Measurements from ENCODE around the gene SLC16A12. TPM values are rescaled to one million over a fixed set of nuclear protein-coding genes. Genes with fewer than 3 reads are reported as not detected.

The SLC16A12 gene
- total and polyA plus RNA-seq, 2 donors (not counting 1 experiment from before 2014, with no cell fraction given): under 0.01 to 0.26 TPM

GRCh38 chr10:89416465-89416864 is 118.9 kb downstream of the SLC16A12 start:
- Histone ChIP-seq H3K4me2 (ENCODE audit: extremely low read depth, insufficient read depth, low read length) (peak overlapping the region; percentile 40), H3K4me1 (ENCODE audit: control insufficient read depth, extremely low read depth, insufficient read depth, low read length) (peaks cover 5% of the 10 kb centered on the region), H4K20me1 (ENCODE audit: control insufficient read depth, extremely low read depth, insufficient read depth, low read length) (no peaks in the 10 kb centered on the region), H3K9me3 (ENCODE audit: control insufficient read depth, insufficient read depth, low read depth, low read length) (no peaks in the 10 kb centered on the region), H3K4me3 (replicated peaks in 1 of 4; ENCODE audit: control extremely low read depth in 1 of 4, insufficient read depth in 1 of 4, low read depth in 3 of 4, low read length in 4 of 4) (peak overlapping the region in 1 of 4 experiments; percentile 16), H3K9ac (ENCODE audit: insufficient read depth, low read length) (no peak overlapping the region), H3K79me2 (ENCODE audit: control insufficient read depth, insufficient read depth, low read length) (peaks cover 24% of the 10 kb centered on the region), H3K27me3 (ENCODE audit: control insufficient read depth, insufficient read depth, low read length) (no peaks in the 10 kb centered on the region), H3K27ac (ENCODE audit: insufficient read depth, low read length) (no peak overlapping the region), H2AFZ (ENCODE audit: low read length) (no peak overlapping the region), H3K36me3 (ENCODE audit: control insufficient read depth, insufficient read depth, low read length) (no peaks in the 10 kb centered on the region)
- no peak for DNase-seq (ENCODE audit: low read depth in 2 of 2)
- TF ChIP-seq CTCF (conservative IDR thresholded peaks at IDR 0.05 in 1 of 2, IDR thresholded peaks at IDR 0.05 in 1 of 2; ENCODE audit: low read depth in 1 of 2, low read length in 2 of 2) (no peak), EZH2 (IDR thresholded peaks at IDR 0.05; ENCODE audit: low read length, missing control alignments) (no peak)

GRCh38 chr10:89414879-89415821 is 120.2 kb downstream of the SLC16A12 start:
- peak overlapping the region; percentile 88 for H3K9ac ChIP-seq (ENCODE audit: insufficient read depth, low read length)
- TF ChIP-seq CTCF (conservative IDR thresholded peaks at IDR 0.05 in 1 of 2, IDR thresholded peaks at IDR 0.05 in 1 of 2; ENCODE audit: low read depth in 1 of 2, low read length in 2 of 2) (no peak), EZH2 (IDR thresholded peaks at IDR 0.05; ENCODE audit: low read length, missing control alignments) (no peak)
- H3K27ac ChIP-seq (ENCODE audit: insufficient read depth, low read length): peak overlapping the region; percentile 94
- H3K4me3 ChIP-seq (replicated peaks in 1 of 4; ENCODE audit: control extremely low read depth in 1 of 4, insufficient read depth in 1 of 4, low read depth in 3 of 4, low read length in 4 of 4): peak overlapping the region; percentile 75 to 86 (median 83)
- no peaks in the 10 kb centered on the region for H4K20me1 ChIP-seq (ENCODE audit: control insufficient read depth, extremely low read depth, insufficient read depth, low read length)
- H3K27me3 ChIP-seq (ENCODE audit: control insufficient read depth, insufficient read depth, low read length): no peaks in the 10 kb centered on the region
- peaks cover 5% of the 10 kb centered on the region for H3K4me1 ChIP-seq (ENCODE audit: control insufficient read depth, extremely low read depth, insufficient read depth, low read length)
- no peaks in the 10 kb centered on the region for H3K9me3 ChIP-seq (ENCODE audit: control insufficient read depth, insufficient read depth, low read depth, low read length)
- no peaks in the 10 kb centered on the region for H3K36me3 ChIP-seq (ENCODE audit: control insufficient read depth, insufficient read depth, low read length)
- peak overlapping the region; percentile 84 for H3K4me2 ChIP-seq (ENCODE audit: extremely low read depth, insufficient read depth, low read length)
- peak overlapping the region; percentile 86 for H2AFZ ChIP-seq (ENCODE audit: low read length)
- H3K79me2 ChIP-seq (ENCODE audit: control insufficient read depth, insufficient read depth, low read length): peaks cover 24% of the 10 kb centered on the region
- DNase-seq (ENCODE audit: low read depth in 2 of 2): peak; percentile 49 to 51

- DNase-seq (ENCODE audit: low read depth in 2 of 2): peak; percentile 73 to 82
- Histone ChIP-seq H4K20me1 (ENCODE audit: control insufficient read depth, extremely low read depth, insufficient read depth, low read length) (no peaks in the 10 kb centered on the region), H3K4me1 (ENCODE audit: control insufficient read depth, extremely low read depth, insufficient read depth, low read length) (peaks cover 5% of the 10 kb centered on the region), H3K27ac (ENCODE audit: insufficient read depth, low read length) (peak within 1 kb of the TSS; percentile 94), H3K4me3 (replicated peaks in 1 of 4; ENCODE audit: control extremely low read depth in 1 of 4, insufficient read depth in 1 of 4, low read depth in 3 of 4, low read length in 4 of 4) (peak within 1 kb of the TSS; percentile 75 to 86 (median 83)), H3K9me3 (ENCODE audit: control insufficient read depth, insufficient read depth, low read depth, low read length) (no peaks in the 10 kb centered on the region), H3K36me3 (ENCODE audit: control insufficient read depth, insufficient read depth, low read length) (no peaks in the 10 kb centered on the region), H3K9ac (ENCODE audit: insufficient read depth, low read length) (peak within 1 kb of the TSS; percentile 88), H3K4me2 (ENCODE audit: extremely low read depth, insufficient read depth, low read length) (peak within 1 kb of the TSS; percentile 84), H2AFZ (ENCODE audit: low read length) (peak within 1 kb of the TSS; percentile 86), H3K27me3 (ENCODE audit: control insufficient read depth, insufficient read depth, low read length) (no peaks in the 10 kb centered on the region), H3K79me2 (ENCODE audit: control insufficient read depth, insufficient read depth, low read length) (peaks cover 24% of the 10 kb centered on the region)
- TF ChIP-seq EZH2 (IDR thresholded peaks at IDR 0.05; ENCODE audit: low read length, missing control alignments) (no peak), CTCF (conservative IDR thresholded peaks at IDR 0.05 in 1 of 2, IDR thresholded peaks at IDR 0.05 in 1 of 2; ENCODE audit: low read depth in 1 of 2, low read length in 2 of 2) (no peak)
Measured at GRCh38 chr10:89414146-89414878, 121.1 kb downstream of the SLC16A12 start, which contains the start of gene IFIT5. Gene IFIT5, plus strand, starts transcription at chr10:89414568. Its CDS starts 231 bp downstream, at chr10:89414799.
